H1 (cell line): ENCODE data around the gene USP36. TPM values are rescaled to one million over a fixed set of nuclear protein-coding genes. Genes with fewer than 3 reads are reported as not detected.

ENCODE experiments used
- CTCF ChIA-PET: fragments of 300-600 bp; sonication (Branson Sonifier 250); formaldehyde crosslinking; loops from one replicate; lab custom pipeline; 2021; ENCODE audit not compliant: partially characterized antibody; lab: Charles Lee
- POLR2A ChIA-PET: fragments of 300-600 bp; sonication (Branson Sonifier 250); formaldehyde crosslinking; loops from one replicate; lab custom pipeline; 2021; ENCODE audit warnings: inconsistent platforms; ENCODE audit not compliant: partially characterized antibody; lab: Charles Lee
- DNase-seq, 2 experiments: peaks; one replicate each; pipeline versions ENCODE4 v3.0.0 to v3.0.0-alpha.2; 2010 to 2022; ENCODE audit warnings: low spot score in 2 of 2, low read depth in 1 of 2, mixed read lengths in 1 of 2
- FAIRE-seq: peaks from 2 replicates; lab custom pipeline; 2011; peaks lifted over from hg19 to GRCh38; lab: Jason Lieb, UNC
- H2AFZ ChIP-seq: 2 replicates; pipeline ENCODE4 v1.8.1; 2012; ENCODE audit warnings: low read length, inconsistent platforms
- H2AK5ac ChIP-seq: 2 replicates; pipeline ENCODE4 v1.6.1; 2013; ENCODE audit warnings: low read depth, low read length
- H2BK120ac ChIP-seq: replicated peaks from 2 replicates; pipeline ENCODE3; 2013; ENCODE audit warnings: low read depth, low read length, inconsistent platforms
- H2BK12ac ChIP-seq: 2 replicates; pipeline ENCODE4 v1.6.1; 2013; ENCODE audit warnings: low read depth, low read length
- H2BK15ac ChIP-seq: 2 replicates; pipeline ENCODE4 v1.6.1; 2013; ENCODE audit warnings: low read length
- H2BK20ac ChIP-seq: 2 replicates; pipeline ENCODE4 v1.6.1; 2013; ENCODE audit warnings: low read length
- H2BK5ac ChIP-seq: 2 replicates; pipeline ENCODE4 v1.6.1; 2013; ENCODE audit warnings: low read depth, low read length
- H3K14ac ChIP-seq: 2 replicates; pipeline ENCODE4 v1.6.1; 2013; ENCODE audit warnings: inconsistent platforms; ENCODE audit not compliant: insufficient read length
- H3K18ac ChIP-seq: 2 replicates; pipeline ENCODE4 v1.6.1; 2013; ENCODE audit warnings: low read length; ENCODE audit errors: extremely low read depth
- H3K23ac ChIP-seq: 2 replicates; pipeline ENCODE4 v1.6.1; 2013; ENCODE audit warnings: inconsistent platforms; ENCODE audit not compliant: insufficient read length
- H3K23me2 ChIP-seq: 2 replicates; pipeline ENCODE4 v1.6.1; 2013; ENCODE audit warnings: low read depth, low read length
- H3K27ac ChIP-seq: 2 replicates; pipeline ENCODE4 v1.6.1; 2011; ENCODE audit warnings: low read depth, low read length, inconsistent platforms
- H3K27me3 ChIP-seq, 4 experiments: replicated peaks in 1 of 4; 1 replicate in 1 of 4; 2 replicates in 3 of 4; pipeline versions ENCODE4 v1.6.1 to v1.8.1; 2011 to 2013; ENCODE audit warnings: low read length in 3 of 4, mild to moderate bottlenecking in 3 of 4, inconsistent platforms in 2 of 4, mixed read lengths in 2 of 4, moderate library complexity in 1 of 4; ENCODE audit not compliant: control insufficient read depth in 3 of 4, insufficient read depth in 3 of 4; ENCODE audit errors: extremely low read depth in 1 of 4
- H3K36me3 ChIP-seq, 4 experiments: 2 replicates each; pipeline versions ENCODE4 v1.6.1 to v1.8.1; 2011 to 2013; ENCODE audit warnings: mild to moderate bottlenecking in 4 of 4, low read length in 3 of 4, moderate library complexity in 2 of 4, control low read depth in 1 of 4, inconsistent platforms in 1 of 4; ENCODE audit not compliant: insufficient read depth in 4 of 4, control insufficient read depth in 2 of 4
- H3K4ac ChIP-seq: replicated peaks from 2 replicates; pipeline ENCODE3; 2013; ENCODE audit warnings: low read length, low read depth, mixed read lengths, inconsistent platforms; ENCODE audit not compliant: insufficient read length
- H3K4me1 ChIP-seq, 4 experiments: replicated peaks in 1 of 4; 1 replicate in 1 of 4; 2 replicates in 3 of 4; pipeline versions ENCODE4 v1.6.1 to v1.8.1; 2011 to 2013; ENCODE audit warnings: low read length in 3 of 4, inconsistent platforms in 2 of 4, mixed read lengths in 1 of 4; ENCODE audit not compliant: insufficient read depth in 4 of 4, control insufficient read depth in 3 of 4
- H3K4me2 ChIP-seq, 2 experiments: 2 replicates each; pipeline versions ENCODE4 v1.6.1 to v1.8.1; 2011 to 2013; ENCODE audit warnings: low read depth in 2 of 2, low read length in 2 of 2, control low read depth in 1 of 2, inconsistent platforms in 1 of 2, mild to moderate bottlenecking in 1 of 2; ENCODE audit not compliant: insufficient read depth in 1 of 2
- H3K4me3 ChIP-seq, 4 experiments: fragments of 200-600, 300-600 bp in 1 of 4; sonication (generic), shearing (Covaris generic), sonication (Bioruptor Twin) in 1 of 4; 2 replicates each; pipeline versions ENCODE4 v1.5.1 to v1.8.1; 2011 to 2016; ENCODE audit warnings: low read length in 4 of 4, low read depth in 3 of 4, control low read depth in 2 of 4, inconsistent platforms in 2 of 4, mild to moderate bottlenecking in 2 of 4, mixed read lengths in 1 of 4, moderate library complexity in 1 of 4; ENCODE audit not compliant: insufficient read depth in 2 of 4; ENCODE audit errors: extremely low read depth in 1 of 4
- H3K56ac ChIP-seq: replicated peaks from 2 replicates; pipeline ENCODE3; 2013; ENCODE audit warnings: low read depth, mild to moderate bottlenecking, mixed read lengths, low read length, inconsistent platforms; ENCODE audit not compliant: insufficient read length
- H3K79me1 ChIP-seq: 2 replicates; pipeline ENCODE4 v1.6.1; 2013; ENCODE audit warnings: low read depth, low read length, control low read depth
- H3K79me2 ChIP-seq, 2 experiments: 2 replicates each; pipeline versions ENCODE4 v1.6.1 to v1.8.1; 2012 to 2013; ENCODE audit warnings: low read length in 2 of 2, mild to moderate bottlenecking in 2 of 2, inconsistent platforms in 1 of 2; ENCODE audit not compliant: insufficient read depth in 2 of 2, control insufficient read depth in 1 of 2
- H3K9ac ChIP-seq, 4 experiments: replicated peaks in 1 of 4; 1 replicate in 1 of 4; 2 replicates in 3 of 4; pipeline versions ENCODE4 v1.6.1 to v1.8.1; 2011 to 2013; ENCODE audit warnings: low read depth in 3 of 4, low read length in 3 of 4, control low read depth in 2 of 4, mild to moderate bottlenecking in 2 of 4, moderate library complexity in 2 of 4, inconsistent platforms in 1 of 4; ENCODE audit errors: extremely low read depth in 1 of 4
- H3K9me3 ChIP-seq, 2 experiments: 2 replicates each; pipeline versions ENCODE4 v1.6.1 to v1.8.1; 2012 to 2013; ENCODE audit warnings: mild to moderate bottlenecking in 2 of 2, moderate library complexity in 2 of 2, control low read depth in 1 of 2, inconsistent platforms in 1 of 2, low read depth in 1 of 2, low read length in 1 of 2, mixed read lengths in 1 of 2; ENCODE audit not compliant: insufficient read depth in 2 of 2
- H4K20me1 ChIP-seq, 2 experiments: replicated peaks in 1 of 2; 2 replicates each; pipeline versions ENCODE3 to v1.8.1; 2011 to 2013; ENCODE audit warnings: inconsistent platforms in 2 of 2, low read length in 2 of 2, mild to moderate bottlenecking in 1 of 2; ENCODE audit not compliant: insufficient read depth in 2 of 2, control insufficient read depth in 1 of 2
- H4K5ac ChIP-seq: 2 replicates; pipeline ENCODE4 v1.6.1; 2013; ENCODE audit warnings: low read length, low read depth, mixed read lengths, inconsistent platforms; ENCODE audit not compliant: insufficient read length
- H4K8ac ChIP-seq: 2 replicates; pipeline ENCODE4 v1.8.0; 2013; ENCODE audit warnings: mild to moderate bottlenecking, moderate library complexity, low read length, inconsistent platforms; ENCODE audit not compliant: insufficient read depth; ENCODE audit errors: extremely low read depth
- H4K91ac ChIP-seq: replicated peaks from 2 replicates; pipeline ENCODE3; 2013; ENCODE audit warnings: low read length, mixed read lengths, inconsistent platforms; ENCODE audit not compliant: insufficient read length
- ASH2L ChIP-seq: fragments of 200-600, 300-600 bp; sonication (generic); IDR thresholded peaks from one replicate; pipeline ENCODE4 v1.7.1; 2017; ENCODE audit warnings: low read length
- BRCA1 ChIP-seq: IDR thresholded peaks from 2 replicates; pipeline ENCODE4 v1.6.1; 2012; ENCODE audit warnings: low read depth, low read length, improper control_type of control experiment
- EP300 ChIP-seq, 2 experiments: IDR thresholded peaks; 1 replicate in 1 of 2; 2 replicates in 1 of 2; pipeline ENCODE4 v1.6.1; 2011 to 2012; ENCODE audit warnings: low read depth in 2 of 2, low read length in 2 of 2, mild to moderate bottlenecking in 2 of 2, borderline replicate concordance in 1 of 2, inconsistent platforms in 1 of 2, moderate library complexity in 1 of 2
- MAFK ChIP-seq: IDR thresholded peaks from 2 replicates; pipeline ENCODE4 v1.6.1; 2012; ENCODE audit warnings: low read depth, mild to moderate bottlenecking, improper control_type of control experiment, low read length
- TAF1 ChIP-seq: IDR thresholded peaks from 2 replicates; pipeline ENCODE4 v1.6.1; 2011; ENCODE audit warnings: mild to moderate bottlenecking, low read depth, low read length
- USF2 ChIP-seq: IDR thresholded peaks from 2 replicates; pipeline ENCODE4 v1.6.1; 2011; ENCODE audit warnings: low read length, improper control_type of control experiment
- WGBS, 2 experiments: shearing (Covaris generic) in 1 of 2; methylation state at CpG; one replicate each; pipeline versions ENCODE4 v1.1.6 to v1.1.7; 2013 to 2015; ENCODE audit warnings: low lambda C conversion rate in 2 of 2, mixed read lengths in 2 of 2, inconsistent platforms in 1 of 2, low coverage in 1 of 2, missing lambda C conversion rate in 1 of 2; ENCODE audit not compliant: insufficient replicate concordance in 2 of 2, insufficient coverage in 1 of 2, insufficient read length in 1 of 2; ENCODE audit errors: extremely low coverage in 1 of 2, missing lambda C conversion rate in 1 of 2; 5-methylcytosine and 5-hydroxymethylcytosine counted together
- polyA plus RNA-seq, 7 experiments: library from polyadenylated mRNA; depleted of rRNA in 3 of 7; stranded (reverse) in 5 of 7; unstranded in 2 of 7; fragments of >200 nt in 5 of 7; fragments of 200-250 nt in 2 of 7; gene quantifications; 1 replicate in 5 of 7; 2 replicates in 1 of 7; 4 replicates in 1 of 7; pipeline versions ENCODE4 v1.2.1 to v1.2.3, GENCODE V29; 2011 to 2013; ENCODE audit warnings: missing spikeins in 2 of 7, mixed read lengths in 2 of 7
- total RNA-seq: library from RNA; stranded (reverse); fragmentation: NEBNext Ultra II Directional; extraction: Animal tissue kit (Norgen Biotek cat#: 25700); gene quantifications from 2 replicates; pipeline ENCODE4 v1.2.1, GENCODE V29; 2021

The USP36 gene
- total and polyA plus RNA-seq, 2 of the 8 experiments (the other 6 are each of a cell fraction or from before 2014, with no cell fraction given): 40.7 to 67.7 TPM

- H3K36me3 ChIP-seq: no peaks in the 10 kb centered on the region
- no peak for FAIRE-seq
- H3K9me3 ChIP-seq: no peaks in the 10 kb centered on the region
- H3K4me2 ChIP-seq: no peak overlapping the region
- H2BK12ac ChIP-seq: no peak overlapping the region
- H3K23me2 ChIP-seq: no peaks in the 10 kb centered on the region; the same call in 1 of the 2 replicates
- H3K18ac ChIP-seq: no peak overlapping the region
- no peak overlapping the region for H3K56ac ChIP-seq
- H3K79me1 ChIP-seq: no peaks in the 10 kb centered on the region
- no peaks in the 10 kb centered on the region for H4K20me1 ChIP-seq
- no peak overlapping the region for H3K23ac ChIP-seq
- H3K4ac ChIP-seq: no peak overlapping the region
- no peak overlapping the region for H3K9ac ChIP-seq
- H3K4me1 ChIP-seq: no peaks in the 10 kb centered on the region; a peak in 1 of 7 replicates
- no peak for DNase-seq
- ChIA-PET POLR2A (no interaction called here), CTCF (interaction anchor here (0.6 to 0.9 kb wide), 2 partner anchors 19 to 29 kb away, joined by 3 to 5 read pairs; no protein-coding TSS in a partner anchor)
- no peak overlapping the region for H4K5ac ChIP-seq
- H2BK20ac ChIP-seq: no peak overlapping the region
- H2AFZ ChIP-seq: no peak overlapping the region
- no peaks in the 10 kb centered on the region for H3K79me2 ChIP-seq
- no peak overlapping the region for H4K8ac ChIP-seq
- H2BK15ac ChIP-seq: no peak overlapping the region
- H3K27me3 ChIP-seq: no peaks in the 10 kb centered on the region
- H3K27ac ChIP-seq: no peak overlapping the region
- no peak overlapping the region for H3K4me3 ChIP-seq
- no peak overlapping the region for H2AK5ac ChIP-seq
- no peak overlapping the region for H2BK120ac ChIP-seq
- no peak overlapping the region for H3K14ac ChIP-seq
- WGBS, 2 experiments: 85% methylated on average over 3 of the region's 3 CpGs; no CpG with 5 or more reads in 1 of the 2 experiments
- H2BK5ac ChIP-seq: no peak overlapping the region
- H4K91ac ChIP-seq: no peak overlapping the region
- no peak for TF ChIP-seq EP300 (IDR thresholded peaks at IDR 0.05; ENCODE audit: borderline replicate concordance in 1 of 2, low read depth in 2 of 2, low read length in 2 of 2)
- no peak for TF ChIP-seq USF2
- no peak for TF ChIP-seq TAF1
- TF ChIP-seq BRCA1: no peak
- no peak for TF ChIP-seq ASH2L
- no peak for TF ChIP-seq MAFK
These were observed 6.4 kb upstream of the USP36 start for GRCh38 chr17:78847052-78847451.
